ENCODE results near the gene LEO1. TPM values are rescaled to one million over a fixed set of nuclear protein-coding genes. Genes with fewer than 3 reads are reported as not detected.

Gene LEO1
- total and polyA plus RNA-seq, 2 donors (not counting 1 experiment from before 2014, with no cell fraction given), result 1.9 to 19.1 TPM

DNA sequence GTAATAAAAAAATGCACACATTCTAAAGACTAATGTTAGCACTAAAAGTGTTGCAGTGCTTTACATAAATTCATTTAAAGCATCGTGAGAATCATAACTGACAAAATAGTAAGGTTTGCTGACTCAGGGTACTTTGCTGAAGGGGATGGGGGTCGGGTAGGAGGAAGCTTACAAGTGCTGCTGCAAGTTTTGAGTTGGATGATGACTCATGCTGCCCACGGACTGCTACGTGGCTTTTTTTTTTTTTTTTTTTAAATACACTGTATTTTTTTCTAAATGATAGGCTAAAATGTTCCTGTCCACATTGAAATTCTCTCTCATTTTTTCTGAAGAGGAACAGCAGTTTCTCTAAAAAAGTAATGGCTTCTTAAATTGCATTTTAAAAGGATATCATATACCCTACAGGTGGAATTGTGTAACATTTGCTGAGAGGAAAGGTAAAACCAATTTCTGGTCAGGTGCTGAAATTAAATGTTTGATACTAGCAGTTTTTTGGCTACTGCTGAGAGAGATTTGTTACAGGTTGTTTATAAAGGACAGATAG is 49.6 kb upstream of the LEO1 start:
- H3K9me3 Mint-ChIP-seq (ENCODE audit: insufficient read depth), result no peaks in the 10 kb centered on the region
- peak overlapping the region; percentile 52 for H3K27ac Mint-ChIP-seq
- Histone ChIP-seq H3K4me1 (ENCODE audit: control insufficient read depth in 2 of 2, insufficient read depth in 2 of 2, low read length in 2 of 2) (peaks cover 24 to 27% of the 10 kb centered on the region in 2 donors), H4K20me1 (ENCODE audit: control insufficient read depth, insufficient read depth, low read length, poor library complexity, severe bottlenecking) (peaks cover 39% of the 10 kb centered on the region), H3K9ac (ENCODE audit: low read length) (no peak overlapping the region), H3K9me3 (ENCODE audit: control extremely low read depth in 1 of 3, control insufficient read depth in 2 of 3, insufficient read depth in 1 of 3, low read length in 2 of 3) (no peaks in the 10 kb centered on the region), H3K4me2 (replicated peaks; ENCODE audit: low read depth, low read length, poor library complexity, severe bottlenecking) (peak overlapping the region; percentile 84), H3K36me3 (replicated peaks in 1 of 2; ENCODE audit: control extremely low read depth in 1 of 2, control insufficient read depth in 1 of 2, extremely low read depth in 1 of 2, insufficient read depth in 2 of 2, low read length in 1 of 2) (no peaks in the 10 kb centered on the region), H3K27me3 (replicated peaks in 1 of 4; ENCODE audit: control extremely low read depth in 1 of 4, control insufficient read depth in 3 of 4, insufficient read depth in 4 of 4, low read length in 3 of 4) (no peaks in the 10 kb centered on the region), H3K27ac (ENCODE audit: low read length in 2 of 2) (no peak overlapping the region), H2AFZ (ENCODE audit: insufficient read depth, low read depth, low read length, poor library complexity, severe bottlenecking) (no peak overlapping the region), H3K79me2 (ENCODE audit: control insufficient read depth, insufficient read depth, low read length) (peaks cover 66% of the 10 kb centered on the region), H3K4me3 (ENCODE audit: control extremely low read depth in 1 of 5, extremely low read depth in 1 of 5, insufficient read depth in 1 of 5, low read depth in 2 of 5, low read length in 4 of 5) (no peak overlapping the region)
- H3K4me1 Mint-ChIP-seq, result peaks cover 30% of the 10 kb centered on the region
- no CpG with 5 or more reads among the region's 4 CpGs for WGBS (ENCODE audit: insufficient coverage)
- TF ChIP-seq CTCF (IDR thresholded peaks at IDR 0.05), result no peak
- TF ChIP-seq EZH2 (IDR thresholded peaks at IDR 0.05; ENCODE audit: borderline replicate concordance, insufficient read depth, low read depth, low read length, poor library complexity, severe bottlenecking), result no peak
- intact Hi-C loops (cut with micrococcal nuclease), result loop anchor here (2.0 kb wide), 1 partner anchor 206 kb away; no protein-coding TSS in a partner anchor
- DNase-seq (peak; percentile 49), ATAC-seq (ENCODE audit: low read depth) (no peak)
- peak overlapping the region; percentile 68 for H3K4me3 Mint-ChIP-seq
- POLR2A ChIA-PET, result interaction anchor here (0.6 kb wide), 1 partner anchor 1142 kb away, joined by 3 read pairs; no protein-coding TSS in a partner anchor
- CTCF ChIA-PET, result interaction anchor here (0.8 to 2.7 kb wide), 2 partner anchors 56 to 58 kb away, joined by 3 to 6 read pairs; no protein-coding TSS in a partner anchor
- H3K27me3 Mint-ChIP-seq, result no peaks in the 10 kb centered on the region
